Measurements from ENCODE around the gene SPACA4.
A peak's percentile ranks its signal among the peaks of the same experiment; 100 is the strongest.

Gene SPACA4

DNA sequence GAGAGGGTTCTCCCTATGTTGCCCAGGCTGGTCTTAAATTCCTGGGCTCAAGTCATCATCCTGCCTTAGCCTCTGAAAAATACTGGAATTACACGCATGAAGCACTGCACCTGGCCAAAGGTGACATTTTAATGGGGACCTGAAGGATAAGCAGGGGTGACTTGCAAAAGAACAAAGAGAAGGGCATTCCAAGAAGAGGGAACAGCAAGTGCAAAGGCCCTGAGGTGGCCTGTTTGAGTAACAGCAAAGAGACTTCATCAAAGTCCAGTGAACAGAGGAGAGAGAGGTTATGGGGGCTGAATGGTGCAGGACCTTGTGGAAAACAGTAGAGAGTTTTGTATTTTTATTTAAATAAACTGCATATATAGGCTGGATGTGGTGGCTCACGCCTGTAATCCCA lies 35.3 kb downstream of the SPACA4 start:
- DNase-seq = no peak
- intact Hi-C loops (cut with DNase I) = loop anchor here (10.0 kb wide), 1 partner anchor 193 kb away; the partner anchor contains the start of gene HSD17B14

DNA sequence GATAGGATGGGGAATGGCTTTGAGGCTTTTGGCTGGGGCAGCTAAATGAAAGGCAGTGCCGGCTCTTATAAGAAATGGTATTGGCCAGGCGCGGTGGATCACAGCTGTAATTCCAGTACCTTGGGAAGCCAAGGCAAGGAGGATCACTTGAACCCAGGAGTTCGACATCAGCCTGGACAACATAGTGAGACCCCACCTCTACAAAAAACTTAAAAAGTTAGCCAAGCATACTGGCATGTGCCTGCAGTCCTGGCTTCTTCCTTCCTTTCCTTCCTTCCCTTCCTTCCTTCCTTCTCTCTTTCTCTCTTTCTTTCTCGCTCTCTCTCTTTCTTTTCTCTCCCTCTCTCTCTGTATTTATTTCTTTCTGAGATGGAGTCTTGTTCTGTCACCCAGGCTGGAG lies 36.3 kb downstream of the SPACA4 start:
- intact Hi-C loops (cut with DNase I) = loop anchor here (10.0 kb wide), 1 partner anchor 192 kb away; the partner anchor contains the start of gene HSD17B14
- no peak for DNase-seq

DNA sequence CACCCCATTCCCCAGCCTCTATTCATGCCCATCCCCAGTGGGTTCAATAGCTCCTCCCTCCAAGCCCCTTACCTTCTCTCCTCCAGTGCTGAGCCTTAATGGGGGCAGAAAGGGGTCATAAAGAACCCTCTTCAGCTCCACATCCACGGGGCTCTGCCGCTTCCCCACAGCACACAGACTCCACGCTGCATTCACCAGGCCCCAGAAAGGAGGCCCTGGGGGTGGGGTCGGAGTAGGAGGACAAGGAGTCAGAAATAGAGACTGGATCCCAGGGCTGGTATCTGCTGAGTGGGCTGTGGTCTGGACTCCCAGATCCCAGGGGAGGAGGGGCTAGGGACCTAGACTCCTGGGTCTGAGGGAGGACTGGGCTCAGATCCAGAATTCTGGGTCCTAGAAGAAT lies 37.8 kb downstream of the SPACA4 start:
- DNase-seq = peak in 2 of 42 donors; percentile 34 to 35
- intact Hi-C loops (cut with DNase I) = loop anchor here (10.0 kb wide), 1 partner anchor 190 kb away; the partner anchor contains the start of gene HSD17B14

DNA sequence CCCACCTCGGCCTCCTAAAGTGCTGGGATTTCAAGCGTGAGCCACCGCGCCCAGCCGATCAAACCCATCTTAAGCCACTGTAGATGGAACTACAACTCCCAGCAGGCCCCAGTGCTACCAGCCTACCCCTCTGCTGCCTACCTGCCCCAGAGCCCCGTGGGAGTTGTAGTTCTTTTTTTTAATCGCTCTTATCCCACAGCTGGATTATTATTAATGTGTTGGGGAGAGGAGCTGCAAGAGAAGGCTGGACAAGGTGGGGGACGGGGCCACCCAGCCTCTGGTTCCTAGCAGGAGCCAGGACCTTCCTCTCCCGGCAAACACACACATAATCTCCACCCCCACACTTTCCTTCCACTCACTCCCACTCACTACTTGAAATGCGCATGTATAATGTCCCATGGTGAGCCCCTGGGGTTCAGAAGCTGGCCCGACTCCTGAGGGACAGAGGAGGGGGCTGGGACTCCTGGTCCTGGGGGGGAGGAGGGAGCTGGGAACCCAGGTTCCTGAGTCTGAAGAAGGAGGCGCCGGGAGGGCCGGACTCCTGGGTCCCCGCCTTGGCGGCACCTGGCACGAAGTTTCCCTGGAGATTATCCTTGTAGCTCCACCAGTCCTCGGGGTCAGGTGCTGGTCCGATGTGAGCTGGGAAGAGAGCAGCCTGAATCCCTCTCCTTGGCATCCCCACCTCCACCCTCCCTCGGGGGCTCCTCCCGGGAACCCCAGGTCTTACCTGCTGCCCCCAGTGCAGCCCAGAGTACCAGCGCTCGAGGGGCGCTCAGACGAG lies 38.5 kb downstream of the SPACA4 start:
- DNase-seq = peak; percentile 71 to 96 (median 89)
- intact Hi-C loops (cut with DNase I) = loop anchor here (10.0 kb wide), 1 partner anchor 190 kb away; the partner anchor contains the start of gene HSD17B14

DNA sequence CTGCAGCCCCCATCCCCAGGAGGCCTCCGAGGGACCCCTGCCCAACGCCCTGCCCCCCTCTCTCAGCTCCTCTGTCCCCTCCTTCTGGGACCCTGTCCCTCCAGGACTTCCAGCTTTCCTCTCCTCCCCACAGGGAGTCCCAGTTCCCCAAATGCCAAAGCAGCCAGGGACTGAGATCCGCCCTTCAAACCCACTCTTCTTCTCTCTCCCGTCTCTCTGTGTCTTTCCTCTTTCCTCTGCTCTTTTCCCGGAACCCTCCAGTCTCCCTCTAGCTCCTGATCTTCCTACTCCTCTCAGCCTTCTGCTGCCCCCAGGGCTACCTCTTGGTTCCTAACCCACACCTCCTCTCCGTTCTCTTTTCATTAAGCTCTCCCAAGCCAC lies 39.1 kb downstream of the SPACA4 start:
- DNase-seq = peak in 5 of 42 donors; percentile 47 to 62 (median 56)
- intact Hi-C loops (cut with DNase I) = loop anchor here (10.0 kb wide), 1 partner anchor 189 kb away; the partner anchor contains the start of gene HSD17B14

- DNase-seq = peak; percentile 72 to 96 (median 91)
- intact Hi-C loops (cut with DNase I) = loop anchor here (2.0 to 10.0 kb wide), 2 partner anchors 69 to 189 kb away; partner anchors contain the start of gene HSD17B14
These were observed 39.6 kb downstream of the SPACA4 start, which contains the start of gene CA11 for GRCh38 chr19:48646001-48646721. Gene CA11 (minus strand): TSS chr19:48646187. CDS start chr19:48645632, 555 bp downstream.

- no peak for DNase-seq
- intact Hi-C loops (cut with DNase I) = loop anchor here (2.0 to 10.0 kb wide), 2 partner anchors 68 to 188 kb away; partner anchors contain the start of gene HSD17B14
These were observed 40.2 kb downstream of the SPACA4 start for GRCh38 chr19:48646722-48647216.

DNA sequence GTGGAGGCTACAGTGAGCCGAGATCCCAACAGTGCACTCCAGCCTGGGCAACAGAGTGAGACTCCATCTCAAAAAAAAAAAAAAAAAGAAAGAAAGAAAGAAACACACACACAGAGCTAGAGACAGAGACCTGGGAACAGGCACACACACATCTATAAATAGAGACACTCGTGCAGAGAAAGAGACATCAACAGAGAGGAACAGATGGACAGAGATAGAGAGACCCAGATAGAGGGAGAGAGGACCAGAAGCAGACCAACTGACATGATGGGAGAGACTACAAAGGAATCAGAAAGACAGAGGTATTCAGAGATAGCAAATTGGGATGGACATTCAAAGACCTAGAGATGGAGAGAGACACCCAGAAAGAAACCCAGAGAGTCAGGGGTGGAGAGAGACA lies 41.6 kb downstream of the SPACA4 start:
- intact Hi-C loops (cut with DNase I) = loop anchor here (10.0 kb wide), 1 partner anchor 187 kb away; the partner anchor contains the start of gene HSD17B14
- DNase-seq = no peak

DNA sequence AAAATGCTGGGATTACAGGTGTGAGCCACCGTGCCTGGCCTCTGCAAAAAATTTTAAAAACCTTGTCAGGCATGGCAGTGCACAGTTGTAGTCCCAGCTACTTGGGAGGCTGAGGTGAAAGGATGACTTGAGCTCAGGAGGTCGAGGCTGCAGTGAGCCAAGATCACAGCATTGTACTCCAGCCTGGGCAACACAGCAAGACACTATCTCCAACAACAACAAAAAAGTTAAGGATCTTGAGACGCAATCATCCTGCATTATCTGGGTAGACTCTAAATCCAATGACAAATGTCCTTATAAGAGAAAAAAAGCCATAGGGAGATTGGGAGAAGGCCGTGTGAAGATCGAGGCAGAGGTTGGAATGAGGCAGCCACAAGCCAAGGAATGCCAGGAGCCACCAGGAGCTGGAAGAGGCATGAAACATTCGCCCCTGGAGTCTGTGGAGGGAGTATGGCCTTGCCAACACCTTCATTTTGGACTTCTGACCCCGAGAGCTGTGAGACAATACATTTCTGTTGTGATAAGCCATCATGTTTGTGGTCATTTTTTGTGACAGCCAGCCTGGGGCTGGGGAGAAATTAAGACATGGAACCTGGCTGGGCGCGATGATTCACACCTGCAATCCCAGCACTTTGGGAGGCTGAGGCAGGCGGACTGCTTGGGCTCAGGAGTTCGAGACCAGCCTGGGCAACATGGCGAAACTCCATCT lies 44.6 kb downstream of the SPACA4 start:
- intact Hi-C loops (cut with DNase I) = no loop called here
- no peak for DNase-seq

DNA sequence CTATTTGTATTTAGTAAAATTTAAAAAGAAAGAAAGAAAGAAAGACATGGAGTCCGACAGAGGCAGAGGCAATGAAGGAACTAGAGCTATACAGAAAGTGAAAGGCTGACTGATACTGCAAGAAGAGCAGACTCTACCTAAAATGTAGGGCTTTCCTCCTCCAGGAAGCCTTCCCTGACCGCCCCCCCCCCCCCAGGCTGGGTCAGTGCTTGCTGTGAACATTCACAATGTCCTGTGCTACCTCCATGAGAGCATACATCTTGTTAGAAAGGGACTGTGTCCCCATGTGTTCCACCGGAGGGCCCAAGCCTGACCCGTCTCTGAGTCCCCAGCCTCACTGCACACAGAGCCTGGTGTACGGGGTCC lies 45.1 kb downstream of the SPACA4 start:
- intact Hi-C loops (cut with DNase I) = no loop called here
- DNase-seq = no peak

DNA sequence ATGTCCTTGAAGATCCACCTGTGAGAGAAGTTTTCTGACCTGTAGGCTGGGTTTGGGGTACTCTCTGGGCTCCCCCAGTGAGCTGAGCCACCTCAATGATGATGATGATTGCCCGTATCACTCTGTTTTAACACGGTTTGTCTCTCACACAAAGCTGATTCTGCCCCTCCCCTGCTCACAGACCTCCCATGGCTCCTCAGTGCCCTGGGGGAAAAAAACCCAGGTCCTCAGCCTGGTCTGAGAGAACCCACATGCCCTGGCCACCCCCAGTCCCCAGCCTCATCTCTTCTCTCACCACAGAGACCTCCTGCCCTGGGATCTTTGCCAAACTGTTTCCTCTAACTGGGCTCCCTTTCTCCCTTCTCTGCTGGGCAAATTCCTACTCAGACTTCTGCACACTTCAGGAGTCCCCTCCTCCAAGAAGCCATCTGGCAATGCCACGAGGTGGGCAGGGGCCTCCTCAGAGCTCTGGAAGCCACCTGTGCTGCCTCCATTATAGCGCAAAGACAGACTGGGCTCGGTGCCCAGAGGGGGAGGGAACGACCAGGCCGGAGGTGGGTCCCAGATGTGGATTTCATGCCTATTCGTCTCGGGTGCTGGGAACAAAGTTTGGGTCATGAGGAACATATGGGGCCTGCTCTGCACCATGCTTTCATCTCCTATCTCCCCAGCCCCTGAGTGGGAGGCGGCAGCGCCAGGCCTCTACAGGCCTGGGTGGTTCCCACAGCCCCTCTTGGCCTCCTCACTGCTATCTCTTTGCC lies 47.9 kb downstream of the SPACA4 start:
- intact Hi-C loops (cut with DNase I) = no loop called here
- DNase-seq = no peak

GRCh38 chr19:48656840-48657474 lies 50.4 kb downstream of the SPACA4 start:
- no peak for DNase-seq

More at GRCh38 chr19:48656840-48657474, 50.4 kb downstream of the SPACA4 start:
- intact Hi-C loops (cut with DNase I) = no loop called here
